Raji (cell line): ENCODE data around the gene FOXO4.

Experiments used
- POLR2A ChIP-seq: IDR thresholded peaks from 2 replicates; pipeline ENCODE4 v1.6.1; 2011; ENCODE audit warnings: low read depth, low read length, control low read depth; ENCODE audit not compliant: insufficient read depth

FOXO4 gene

DNA sequence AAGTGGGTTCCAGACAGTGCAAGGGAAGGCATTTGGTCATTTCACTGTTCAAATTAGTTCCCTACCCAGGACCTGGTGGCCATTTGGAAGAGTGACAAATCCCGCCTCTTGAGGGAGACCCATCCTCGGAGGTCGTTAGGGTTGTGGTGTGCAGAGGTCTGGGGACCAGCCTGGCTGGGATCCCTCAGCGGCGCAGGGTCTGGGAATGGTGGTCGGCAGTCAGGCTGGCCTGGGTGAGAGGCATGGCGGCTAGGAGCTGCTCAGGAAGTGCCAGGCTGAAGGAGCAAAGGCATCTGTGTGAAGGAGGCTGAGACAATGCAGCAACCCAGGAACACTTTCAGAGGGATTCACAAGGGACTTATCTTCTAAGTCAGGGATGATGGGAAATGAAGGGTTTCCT is 55.7 kb downstream of the FOXO4 start:
- no peak for TF ChIP-seq POLR2A
